ENCODE results near the gene JMJD7. TPM values are rescaled to one million over a fixed set of nuclear protein-coding genes. Genes with fewer than 3 reads are reported as not detected.

JMJD7 gene
- total RNA-seq, 2 experiments from 2014 or later, result 33.8 to 54.3 TPM

DNA sequence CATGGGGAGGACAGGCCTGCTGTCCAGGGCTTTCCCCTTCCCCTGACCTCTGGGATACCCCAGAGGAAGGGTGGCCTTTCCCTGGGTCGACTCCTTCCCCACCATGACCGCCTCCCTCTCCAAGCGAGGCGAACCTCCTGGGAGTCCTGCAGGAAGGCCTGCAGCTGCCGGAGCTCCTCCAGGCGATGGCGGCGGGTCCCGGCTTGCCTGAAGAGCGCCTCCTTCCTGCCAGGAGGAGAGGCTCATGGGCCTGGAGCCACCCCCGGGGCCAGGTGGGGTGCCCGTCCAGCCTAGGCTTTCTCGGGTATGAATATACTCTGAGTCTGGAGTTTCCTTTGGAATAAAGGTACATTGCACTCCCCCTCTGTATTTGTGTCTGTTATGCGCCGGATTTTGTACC, 30.9 kb downstream of the JMJD7 start:
- POLR2A ChIA-PET, result no interaction called here
- DNase-seq, result no peak
- H3K27me3 Mint-ChIP-seq, result no peaks in the 10 kb centered on the region

GRCh38 chr15:41860049-41860828, 32.3 kb downstream of the JMJD7 start:
- peak; percentile 32 for ATAC-seq (ENCODE audit: low read depth)
- Mint-ChIP-seq H3K9me3 (no peaks in the 10 kb centered on the region), H3K4me1 (peaks cover 7% of the 10 kb centered on the region), H3K27me3 (peaks cover 1% of the 10 kb centered on the region), H3K36me3 (no peaks in the 10 kb centered on the region), H3K4me3 (no peak overlapping the region), H3K27ac (no peak overlapping the region)
- no peak for DNase-seq
- POLR2A ChIA-PET, result interaction anchor here (1.0 kb wide), 1 partner anchor 10 kb away, joined by 3 read pairs; no protein-coding TSS in a partner anchor

More for the DNA sequence above, 30.9 kb downstream of the JMJD7 start:
- Mint-ChIP-seq H3K36me3 (no peaks in the 10 kb centered on the region), H3K27ac (no peak overlapping the region), H3K4me3 (no peak overlapping the region), H3K4me1 (peaks cover 7% of the 10 kb centered on the region), H3K9me3 (no peaks in the 10 kb centered on the region)
- no peak for ATAC-seq (ENCODE audit: low read depth)

DNA sequence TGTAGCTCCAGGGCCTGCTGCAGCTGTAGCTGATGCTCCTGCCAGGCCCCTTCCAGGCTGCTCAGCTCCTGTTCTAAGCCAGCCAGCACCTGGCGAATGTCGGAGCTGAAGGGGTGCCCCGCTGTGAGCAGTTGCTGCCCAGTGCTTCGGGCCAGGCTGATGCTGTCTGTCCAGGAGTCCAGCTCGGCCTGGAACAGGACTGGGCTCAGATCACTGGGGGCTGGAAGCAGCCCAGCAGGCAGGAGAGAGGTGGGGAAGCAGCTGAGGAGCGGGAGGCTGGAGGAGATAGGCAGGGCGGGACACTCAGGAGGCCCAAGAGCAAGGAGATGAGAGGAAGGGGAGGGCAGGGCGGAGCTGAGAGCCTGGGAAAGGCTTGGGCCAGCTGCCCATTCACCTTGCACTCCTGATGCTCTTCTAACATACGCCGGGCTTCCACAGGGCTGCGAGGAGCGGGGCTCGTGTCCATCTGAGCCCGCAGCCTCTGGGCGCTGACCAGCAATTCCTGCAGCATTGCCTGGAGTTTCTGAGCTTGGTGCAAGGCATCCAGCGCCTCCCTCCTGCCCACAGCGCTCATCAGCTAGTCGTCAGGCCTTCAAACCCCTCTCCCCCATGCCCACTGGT, 34.0 kb downstream of the JMJD7 start:
- H3K27ac Mint-ChIP-seq, result no peak overlapping the region
- ATAC-seq (ENCODE audit: low read depth), result no peak
- peaks cover 1% of the 10 kb centered on the region for H3K27me3 Mint-ChIP-seq
- no peak overlapping the region for H3K4me3 Mint-ChIP-seq
- no peaks in the 10 kb centered on the region for H3K36me3 Mint-ChIP-seq
- peaks cover 7% of the 10 kb centered on the region for H3K4me1 Mint-ChIP-seq
- POLR2A ChIA-PET, result no interaction called here
- no peaks in the 10 kb centered on the region for H3K9me3 Mint-ChIP-seq
- no peak for DNase-seq

GRCh38 chr15:41862515-41863116, 34.7 kb downstream of the JMJD7 start:
- Mint-ChIP-seq H3K27ac (no peak overlapping the region), H3K4me3 (no peak overlapping the region), H3K27me3 (peaks cover 1% of the 10 kb centered on the region), H3K9me3 (no peaks in the 10 kb centered on the region), H3K4me1 (peaks cover 7% of the 10 kb centered on the region), H3K36me3 (no peaks in the 10 kb centered on the region)
- ATAC-seq (ENCODE audit: low read depth) (no peak), DNase-seq (no peak)
- POLR2A ChIA-PET, result no interaction called here

- Mint-ChIP-seq H3K4me3 (no peak overlapping the region), H3K9me3 (no peaks in the 10 kb centered on the region), H3K36me3 (no peaks in the 10 kb centered on the region), H3K27ac (no peak overlapping the region), H3K4me1 (peaks cover 2% of the 10 kb centered on the region), H3K27me3 (peaks cover 1% of the 10 kb centered on the region)
- no peak for ATAC-seq (ENCODE audit: low read depth)
- DNase-seq, result no peak
- POLR2A ChIA-PET, result interaction anchor here (0.6 kb wide), 1 partner anchor 246 kb away, joined by 3 read pairs; no protein-coding TSS in a partner anchor
Observed at GRCh38 chr15:41865490-41866055, 37.7 kb downstream of the JMJD7 start.

- no peaks in the 10 kb centered on the region for H3K9me3 Mint-ChIP-seq
- no peak overlapping the region for H3K4me3 Mint-ChIP-seq
- H3K36me3 Mint-ChIP-seq, result no peaks in the 10 kb centered on the region
- H3K27ac Mint-ChIP-seq, result no peak overlapping the region
- DNase-seq, result no peak
- H3K27me3 Mint-ChIP-seq, result peaks cover 1% of the 10 kb centered on the region
- ATAC-seq (ENCODE audit: low read depth), result no peak
- H3K4me1 Mint-ChIP-seq, result peaks cover 7% of the 10 kb centered on the region
- POLR2A ChIA-PET, result no interaction called here
Observed at GRCh38 chr15:41866263-41866703, 38.4 kb downstream of the JMJD7 start.

DNA sequence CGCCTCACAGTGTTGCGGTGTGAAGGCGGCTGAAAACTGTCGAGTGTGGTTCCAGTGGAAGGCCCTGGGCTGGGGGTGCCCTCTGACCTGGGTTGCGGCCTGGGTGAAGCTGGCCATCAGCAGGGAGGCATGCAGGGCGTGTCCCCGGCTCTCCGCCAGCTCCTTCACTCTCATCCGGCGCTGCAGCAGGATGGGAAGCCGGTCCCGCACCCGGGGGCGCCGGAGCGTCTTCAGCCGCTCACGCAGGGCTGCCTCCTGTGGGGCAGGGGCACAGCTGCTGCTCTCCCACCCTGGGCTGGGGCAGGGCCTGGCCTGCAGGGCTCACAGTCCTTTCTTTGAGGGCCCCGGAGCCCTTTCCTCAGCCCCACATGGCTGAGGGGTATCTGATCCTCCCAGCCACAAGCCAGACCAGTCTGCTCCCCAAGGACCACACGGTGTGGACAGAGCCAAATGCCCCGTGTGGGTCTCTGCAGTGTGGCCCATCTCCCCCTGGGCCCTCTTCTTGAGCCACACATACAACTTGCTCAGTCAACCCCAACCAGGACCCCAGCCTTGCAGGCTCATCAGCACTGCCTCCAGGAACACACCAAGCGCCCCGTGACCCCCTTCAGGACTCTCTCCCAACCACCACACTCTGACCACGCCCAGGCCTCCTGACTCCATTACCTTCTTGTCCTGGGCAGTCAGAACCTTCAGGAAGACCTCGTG, 39.1 kb downstream of the JMJD7 start:
- H3K9me3 Mint-ChIP-seq, result no peaks in the 10 kb centered on the region

DNA sequence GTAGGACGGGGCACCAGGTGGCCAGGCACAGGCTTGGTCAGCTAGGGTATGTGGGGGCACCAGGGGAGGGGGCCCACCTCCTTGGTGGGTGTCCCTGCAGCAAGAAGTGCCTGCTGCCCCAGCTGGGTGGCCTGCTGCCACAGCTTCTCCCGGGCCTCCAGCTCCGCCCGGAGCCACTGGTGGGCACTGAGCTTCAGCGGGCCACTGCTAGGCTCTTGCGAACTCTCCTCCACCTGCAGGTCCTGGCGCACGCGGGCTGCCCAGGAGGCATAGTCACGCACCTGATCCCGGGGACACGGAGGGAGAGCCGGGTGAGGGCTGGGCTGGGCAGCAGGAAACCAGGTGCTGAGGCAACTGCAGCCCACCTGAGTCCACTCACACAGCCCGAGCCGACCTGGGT, 40.4 kb downstream of the JMJD7 start:
- POLR2A ChIA-PET, result no interaction called here
- H3K27ac Mint-ChIP-seq, result no peak overlapping the region

More for the DNA sequence above, 39.1 kb downstream of the JMJD7 start:
- ATAC-seq (ENCODE audit: low read depth), result no peak
- no peak for DNase-seq
- Mint-ChIP-seq H3K4me3 (no peak overlapping the region), H3K27ac (no peak overlapping the region), H3K4me1 (peaks cover 7% of the 10 kb centered on the region), H3K36me3 (no peaks in the 10 kb centered on the region), H3K27me3 (peaks cover 1% of the 10 kb centered on the region)
- POLR2A ChIA-PET, result no interaction called here

DNA sequence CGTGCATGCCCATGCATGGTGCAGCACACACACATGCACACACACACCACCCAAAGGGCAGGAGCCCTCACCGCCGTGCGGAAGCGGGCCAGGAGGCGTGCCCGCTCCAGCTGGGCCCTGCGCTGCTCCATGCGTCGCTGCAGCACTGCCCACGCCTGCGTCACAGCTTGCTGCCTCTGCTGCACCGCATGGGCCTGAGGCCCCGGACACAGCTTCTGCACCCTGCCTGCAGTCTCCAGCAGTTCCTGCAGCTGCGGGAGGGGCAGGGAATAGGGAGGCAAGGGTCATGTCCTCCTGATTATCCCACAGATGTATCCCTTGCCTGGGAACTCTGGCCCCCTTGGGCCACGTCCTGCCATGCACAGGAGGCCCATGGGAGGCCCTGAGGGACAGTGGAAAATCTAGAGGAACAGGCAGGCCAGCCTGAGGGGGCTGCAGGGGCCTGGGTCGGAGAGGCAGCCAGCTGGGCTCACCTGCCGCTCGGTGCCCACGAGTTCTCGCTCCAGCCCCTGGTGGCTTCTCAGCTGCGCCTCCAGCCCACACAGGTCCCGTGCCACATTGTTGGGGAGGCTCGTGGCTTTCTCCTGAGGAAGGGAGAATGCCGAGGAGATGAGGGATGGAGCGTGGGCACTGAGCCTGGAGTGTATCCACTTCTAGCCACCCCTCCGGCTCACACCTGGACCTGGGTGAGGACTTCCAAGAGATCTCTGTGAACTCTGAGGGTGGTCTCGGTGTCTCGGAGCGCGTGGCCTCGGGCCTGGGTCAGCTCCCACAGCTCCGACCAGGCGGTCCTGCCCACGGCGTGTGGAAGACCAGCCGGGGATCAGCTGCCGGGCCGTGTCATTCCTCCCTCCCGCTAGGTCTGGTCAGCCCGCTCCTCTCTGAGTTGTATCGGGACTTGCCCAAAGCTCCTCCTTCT, 42.1 kb downstream of the JMJD7 start:
- ATAC-seq (ENCODE audit: low read depth), result no peak
- peaks cover 7% of the 10 kb centered on the region for H3K4me1 Mint-ChIP-seq

More for the DNA sequence above, 40.4 kb downstream of the JMJD7 start:
- no peaks in the 10 kb centered on the region for H3K9me3 Mint-ChIP-seq
- H3K4me1 Mint-ChIP-seq, result peaks cover 7% of the 10 kb centered on the region
- H3K36me3 Mint-ChIP-seq, result no peaks in the 10 kb centered on the region
- no peak overlapping the region for H3K4me3 Mint-ChIP-seq
- ATAC-seq (ENCODE audit: low read depth) (no peak), DNase-seq (no peak)
- H3K27me3 Mint-ChIP-seq, result peaks cover 1% of the 10 kb centered on the region

DNA sequence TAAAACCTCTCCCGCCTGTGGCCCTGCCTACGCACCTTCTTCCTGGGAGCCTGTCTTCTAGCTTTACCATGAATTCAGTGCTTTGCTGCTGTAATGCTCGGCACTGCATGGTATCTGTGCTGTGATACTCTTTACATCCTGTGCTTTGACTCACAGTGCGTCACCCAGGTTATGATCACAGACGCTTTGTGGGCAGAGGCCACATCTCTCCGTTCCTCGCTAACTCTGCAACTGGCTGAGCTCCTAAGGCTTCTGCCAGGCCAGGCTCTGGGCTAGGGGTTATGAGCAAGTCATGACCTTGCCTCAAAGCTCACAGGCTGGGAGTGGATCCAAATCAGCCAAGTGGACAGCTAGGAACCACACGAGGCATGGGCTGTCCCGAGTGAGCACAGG, 42.8 kb downstream of the JMJD7 start:
- H3K27me3 Mint-ChIP-seq, result no peaks in the 10 kb centered on the region
- DNase-seq (peak; percentile 50), ATAC-seq (ENCODE audit: low read depth) (peak; percentile 97)
- peak overlapping the region; percentile 29 for H3K4me3 Mint-ChIP-seq
- no peaks in the 10 kb centered on the region for H3K36me3 Mint-ChIP-seq
- no peaks in the 10 kb centered on the region for H3K9me3 Mint-ChIP-seq
- peak overlapping the region; percentile 89 for H3K27ac Mint-ChIP-seq
- H3K4me1 Mint-ChIP-seq, result peaks cover 7% of the 10 kb centered on the region
- POLR2A ChIA-PET, result interaction anchor here (0.8 to 2.7 kb wide), 9 partner anchors 10 to 96 kb away, joined by 3 to 11 read pairs (median 4); partner anchors contain the start of genes JMJD7 and MAPKBP1

More for the DNA sequence above, 42.1 kb downstream of the JMJD7 start:
- no peaks in the 10 kb centered on the region for H3K9me3 Mint-ChIP-seq
- POLR2A ChIA-PET, result interaction anchor here (0.8 to 2.7 kb wide), 9 partner anchors 9 to 96 kb away, joined by 3 to 11 read pairs (median 4); partner anchors contain the start of genes JMJD7 and MAPKBP1
- no peaks in the 10 kb centered on the region for H3K36me3 Mint-ChIP-seq
- no peak overlapping the region for H3K4me3 Mint-ChIP-seq
- peak overlapping the region; percentile 89 for H3K27ac Mint-ChIP-seq
- H3K27me3 Mint-ChIP-seq, result no peaks in the 10 kb centered on the region
- DNase-seq, result no peak

- Mint-ChIP-seq H3K4me3 (no peak overlapping the region), H3K9me3 (no peaks in the 10 kb centered on the region), H3K4me1 (peaks cover 7% of the 10 kb centered on the region), H3K27ac (peak overlapping the region; percentile 89), H3K27me3 (no peaks in the 10 kb centered on the region), H3K36me3 (no peaks in the 10 kb centered on the region)
- POLR2A ChIA-PET, result interaction anchor here (0.8 to 2.7 kb wide), 7 partner anchors 10 to 97 kb away, joined by 3 to 11 read pairs (median 5); partner anchors contain the start of genes JMJD7 and MAPKBP1
- no peak for ATAC-seq (ENCODE audit: low read depth)
- no peak for DNase-seq
Observed at GRCh38 chr15:41871175-41871905, 43.4 kb downstream of the JMJD7 start.

Measured in activated naive CD8-positive, alpha-beta T cell treated with anti-CD3 and anti-CD28 coated beads, Interleukin-2, amount 10 ng/mL, durations not matched to agents 7 days and 5 days (primary cell).